KMS-11 (cell line): ENCODE results near the gene CTNNA2.

ENCODE experiments used
- H2AFZ ChIP-seq: fragments of 200-600 bp; sonication (generic); 2 replicates; pipeline ENCODE4 v1.6.1; 2016; ENCODE audit warnings: antibody characterized with exemption, mixed run types, low read depth
- H3K27ac ChIP-seq: fragments of 200-600 bp; sonication (generic); 2 replicates; pipeline ENCODE4 v1.6.1; 2016; ENCODE audit warnings: mild to moderate bottlenecking, mixed run types
- H3K27me3 ChIP-seq: fragments of 200-600 bp; sonication (generic); 2 replicates; pipeline ENCODE4 v1.6.1; 2017; ENCODE audit warnings: mild to moderate bottlenecking, low read depth, mixed run types, moderate library complexity; ENCODE audit not compliant: insufficient read depth
- H3K36me3 ChIP-seq: fragments of 200-600 bp; sonication (generic); 2 replicates; pipeline ENCODE4 v1.6.1; 2017; ENCODE audit warnings: mild to moderate bottlenecking, mixed run types; ENCODE audit not compliant: insufficient read depth
- H3K4me1 ChIP-seq: fragments of 200-600 bp; sonication (generic); 2 replicates; pipeline ENCODE4 v1.6.1; 2016; ENCODE audit warnings: mild to moderate bottlenecking, low read depth, mixed run types; ENCODE audit not compliant: poor library complexity, severe bottlenecking
- H3K4me2 ChIP-seq: fragments of 200-600 bp; sonication (generic); 2 replicates; pipeline ENCODE4 v1.7.0; 2016; ENCODE audit warnings: mild to moderate bottlenecking, mixed run types
- H3K4me3 ChIP-seq: fragments of 200-600 bp; sonication (generic); IDR thresholded peaks from 2 replicates; pipeline ENCODE4 v1.6.1; 2017; ENCODE audit warnings: low read depth, low read length, mixed read lengths; ENCODE audit not compliant: insufficient read depth
- H3K79me2 ChIP-seq: fragments of 200-600 bp; sonication (generic); 2 replicates; pipeline ENCODE4 v1.6.1; 2016; ENCODE audit warnings: low read depth, mixed run types; ENCODE audit not compliant: insufficient read depth
- H3K9ac ChIP-seq: fragments of 200-600 bp; sonication (generic); 2 replicates; pipeline ENCODE4 v1.6.1; 2016; ENCODE audit warnings: mild to moderate bottlenecking, mixed run types
- H4K20me1 ChIP-seq: fragments of 200-600 bp; sonication (generic); 2 replicates; pipeline ENCODE4 v1.6.1; 2016; ENCODE audit warnings: mild to moderate bottlenecking, mixed run types; ENCODE audit not compliant: insufficient read depth
- CTCF ChIP-seq: fragments of 200-600 bp; sonication (generic); conservative IDR thresholded peaks from 2 replicates; pipeline ENCODE4 v1.6.1; 2017; ENCODE audit warnings: low read depth, mild to moderate bottlenecking, antibody characterized with exemption, low read length, moderate library complexity, mixed read lengths

CTNNA2 gene

DNA sequence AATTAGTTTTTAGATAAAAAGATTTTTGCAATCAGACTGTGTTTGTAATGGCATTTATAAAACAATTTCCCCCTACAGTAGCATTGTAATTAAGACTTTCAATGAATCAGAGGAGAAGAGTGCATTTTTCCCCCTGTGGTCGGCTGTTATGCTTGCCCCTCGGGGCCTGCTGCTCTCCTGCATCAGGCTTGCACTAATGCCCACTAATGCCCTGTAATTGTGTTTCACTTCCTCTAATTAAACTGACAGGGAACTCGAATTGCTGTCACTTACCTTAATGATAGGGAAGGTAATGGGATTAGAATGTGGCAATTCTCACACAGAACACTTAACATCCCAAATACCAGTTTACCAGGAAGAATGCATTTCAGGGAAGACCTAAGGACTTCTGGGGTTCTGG lies 852.9 kb downstream of the CTNNA2 start:
- H2AFZ ChIP-seq = no peak overlapping the region
- H3K79me2 ChIP-seq = no peaks in the 10 kb centered on the region
- no peak overlapping the region for H3K27ac ChIP-seq
- H3K4me2 ChIP-seq = no peak overlapping the region
- H3K4me1 ChIP-seq = no peaks in the 10 kb centered on the region
- no peak for TF ChIP-seq CTCF
- H3K9ac ChIP-seq = no peak overlapping the region
- H4K20me1 ChIP-seq = no peaks in the 10 kb centered on the region
- H3K4me3 ChIP-seq = no peak overlapping the region
- H3K36me3 ChIP-seq = no peaks in the 10 kb centered on the region
- no peaks in the 10 kb centered on the region for H3K27me3 ChIP-seq

- H3K4me1 ChIP-seq = no peaks in the 10 kb centered on the region
- H3K4me3 ChIP-seq = no peak overlapping the region
- no peaks in the 10 kb centered on the region for H4K20me1 ChIP-seq
- no peaks in the 10 kb centered on the region for H3K27me3 ChIP-seq
- H3K4me2 ChIP-seq = no peak overlapping the region
- H3K36me3 ChIP-seq = no peaks in the 10 kb centered on the region
- H2AFZ ChIP-seq = no peak overlapping the region
- H3K27ac ChIP-seq = no peak overlapping the region
- H3K79me2 ChIP-seq = no peaks in the 10 kb centered on the region
- TF ChIP-seq CTCF = no peak
- H3K9ac ChIP-seq = no peak overlapping the region
These were observed 857.6 kb downstream of the CTNNA2 start for GRCh38 chr2:80370375-80371009.

- H3K27ac ChIP-seq = no peak overlapping the region
- H3K36me3 ChIP-seq = no peaks in the 10 kb centered on the region
- no peaks in the 10 kb centered on the region for H3K27me3 ChIP-seq
- H3K4me2 ChIP-seq = no peak overlapping the region
- H2AFZ ChIP-seq = no peak overlapping the region
- H3K4me3 ChIP-seq = no peak overlapping the region
- no peaks in the 10 kb centered on the region for H4K20me1 ChIP-seq
- no peaks in the 10 kb centered on the region for H3K4me1 ChIP-seq
- TF ChIP-seq CTCF = no peak
- H3K79me2 ChIP-seq = no peaks in the 10 kb centered on the region
- no peak overlapping the region for H3K9ac ChIP-seq
These were observed 861.3 kb downstream of the CTNNA2 start for GRCh38 chr2:80374105-80374504.

GRCh38 chr2:80377071-80377470 lies 864.2 kb downstream of the CTNNA2 start:
- no peak for TF ChIP-seq CTCF
- Histone ChIP-seq H3K4me2 (no peak overlapping the region), H4K20me1 (no peaks in the 10 kb centered on the region), H3K9ac (no peak overlapping the region), H3K27me3 (no peaks in the 10 kb centered on the region), H3K36me3 (no peaks in the 10 kb centered on the region), H3K27ac (no peak overlapping the region), H3K79me2 (no peaks in the 10 kb centered on the region), H3K4me1 (no peaks in the 10 kb centered on the region), H2AFZ (no peak overlapping the region), H3K4me3 (no peak overlapping the region)
